ENCODE data around the gene RIPK1.

DNA sequence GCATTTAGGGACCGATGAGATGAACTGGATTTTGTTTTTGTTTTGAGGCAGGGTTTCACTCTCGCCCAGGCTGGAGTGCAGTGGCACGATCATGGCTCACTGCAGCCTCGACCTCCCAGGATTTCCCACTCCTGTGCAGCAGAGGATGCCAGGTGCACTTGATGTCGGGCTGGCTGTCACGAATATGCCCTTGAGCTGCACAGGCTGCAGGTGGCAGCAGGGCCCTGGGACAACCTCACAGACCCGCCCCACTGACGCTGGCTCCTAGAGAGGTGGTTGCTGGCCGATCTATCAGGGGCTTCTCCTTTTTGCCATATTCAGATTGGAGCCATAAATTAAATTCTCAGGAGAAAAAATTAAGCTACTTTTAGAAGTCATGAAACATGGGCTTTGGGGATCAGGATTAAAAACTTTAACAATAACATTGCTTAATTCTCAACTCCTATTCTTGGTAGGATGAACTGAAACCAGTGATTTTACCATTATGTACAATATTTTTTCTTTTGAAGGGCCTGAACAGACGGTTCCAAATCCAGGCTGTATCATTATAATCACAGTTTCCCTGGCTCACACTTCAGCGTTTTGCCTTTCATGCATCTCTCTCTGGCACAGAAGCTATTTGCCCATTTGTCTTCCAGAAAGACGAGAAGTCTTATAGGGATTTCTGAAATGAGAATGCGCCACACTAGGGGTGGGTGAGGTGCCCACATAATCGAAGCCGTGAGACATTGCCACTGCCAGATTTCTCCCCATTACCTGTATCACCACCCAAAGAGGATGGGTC lies 36.2 kb upstream of the RIPK1 start:
- TF ChIP-seq EZH2phosphoT487 (IDR thresholded peaks at IDR 0.05; ENCODE audit: borderline replicate concordance, low read length) (no peak), EZH2 (IDR thresholded peaks at IDR 0.05; ENCODE audit: low read length, unreplicated experiment) (no peak)
- TF ChIP-seq, protein P1, sequence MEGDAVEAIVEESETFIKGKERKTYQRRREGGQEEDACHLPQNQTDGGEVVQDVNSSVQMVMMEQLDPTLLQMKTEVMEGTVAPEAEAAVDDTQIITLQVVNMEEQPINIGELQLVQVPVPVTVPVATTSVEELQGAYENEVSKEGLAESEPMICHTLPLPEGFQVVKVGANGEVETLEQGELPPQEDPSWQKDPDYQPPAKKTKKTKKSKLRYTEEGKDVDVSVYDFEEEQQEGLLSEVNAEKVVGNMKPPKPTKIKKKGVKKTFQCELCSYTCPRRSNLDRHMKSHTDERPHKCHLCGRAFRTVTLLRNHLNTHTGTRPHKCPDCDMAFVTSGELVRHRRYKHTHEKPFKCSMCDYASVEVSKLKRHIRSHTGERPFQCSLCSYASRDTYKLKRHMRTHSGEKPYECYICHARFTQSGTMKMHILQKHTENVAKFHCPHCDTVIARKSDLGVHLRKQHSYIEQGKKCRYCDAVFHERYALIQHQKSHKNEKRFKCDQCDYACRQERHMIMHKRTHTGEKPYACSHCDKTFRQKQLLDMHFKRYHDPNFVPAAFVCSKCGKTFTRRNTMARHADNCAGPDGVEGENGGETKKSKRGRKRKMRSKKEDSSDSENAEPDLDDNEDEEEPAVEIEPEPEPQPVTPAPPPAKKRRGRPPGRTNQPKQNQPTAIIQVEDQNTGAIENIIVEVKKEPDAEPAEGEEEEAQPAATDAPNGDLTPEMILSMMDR (conservative IDR thresholded peaks at IDR 0.05; ENCODE audit: low read depth, low read length) = no peak

Data from PC-3 (cell line).